Loucy (cell line): ENCODE measurements around the gene TBX6.

Experiments used
- H2AFZ ChIP-seq: fragments of 200-600 bp; sonication (generic); 2 replicates; pipeline ENCODE4 v1.6.0; 2016; ENCODE audit warnings: antibody characterized with exemption, mild to moderate bottlenecking, low read length, moderate library complexity
- H3F3A ChIP-seq: fragments of 200-600 bp; 2 replicates; pipeline ENCODE4 v1.6.0; 2016; ENCODE audit warnings: antibody characterized with exemption, low read depth, mild to moderate bottlenecking
- H3K27me3 ChIP-seq: fragments of 200-600 bp; sonication (generic); 2 replicates; pipeline ENCODE4 v1.6.1; 2014; ENCODE audit warnings: low read length, mild to moderate bottlenecking; ENCODE audit not compliant: insufficient read depth, poor library complexity, severe bottlenecking
- H3K36me3 ChIP-seq: fragments of 200-600 bp; sonication (generic); 2 replicates; pipeline ENCODE4 v1.6.1; 2016; ENCODE audit warnings: low read length; ENCODE audit not compliant: insufficient read depth
- H3K4me1 ChIP-seq: fragments of 200-600 bp; sonication (generic); 2 replicates; pipeline ENCODE4 v1.5.1; 2014; ENCODE audit warnings: low read length, mild to moderate bottlenecking; ENCODE audit not compliant: insufficient read depth, poor library complexity, severe bottlenecking
- H3K4me2 ChIP-seq: fragments of 200-600 bp; sonication (generic); 2 replicates; pipeline ENCODE4 v1.6.0; 2014; ENCODE audit warnings: antibody characterized with exemption, low read length, low read depth, mild to moderate bottlenecking; ENCODE audit not compliant: poor library complexity, severe bottlenecking
- H3K4me3 ChIP-seq: fragments of 200-600 bp; sonication (generic); 2 replicates; pipeline ENCODE4 v1.5.1; 2014; ENCODE audit warnings: low read length, mild to moderate bottlenecking, mixed read lengths; ENCODE audit not compliant: poor library complexity, severe bottlenecking
- H3K79me2 ChIP-seq: fragments of 200-600 bp; sonication (generic); 2 replicates; pipeline ENCODE4 v1.6.1; 2014; ENCODE audit warnings: low read length; ENCODE audit not compliant: insufficient read depth
- H3K9ac ChIP-seq: fragments of 200-600 bp; sonication (generic); 2 replicates; pipeline ENCODE4 v1.6.0; 2014; ENCODE audit warnings: mild to moderate bottlenecking, low read depth, low read length, moderate library complexity; ENCODE audit not compliant: poor library complexity, severe bottlenecking
- H3K9me2 ChIP-seq: fragments of 200-600 bp; sonication (generic); replicated peaks from 2 replicates; pipeline ENCODE4 v1.6.1; 2016; ENCODE audit warnings: low read depth, low read length, mixed read lengths
- H3K9me3 ChIP-seq: fragments of 200-600 bp; sonication (generic); 2 replicates; pipeline ENCODE4 v1.6.1; 2014; ENCODE audit warnings: mild to moderate bottlenecking, antibody characterized with exemption, low read length, low read depth; ENCODE audit not compliant: insufficient read depth
- H4K20me1 ChIP-seq: fragments of 200-600 bp; sonication (generic); 2 replicates; pipeline ENCODE4 v1.6.0; 2014; ENCODE audit warnings: antibody characterized with exemption, low read length, mild to moderate bottlenecking; ENCODE audit not compliant: insufficient read depth, poor library complexity, severe bottlenecking
- EZH2phosphoT487 ChIP-seq: fragments of 200-600 bp; IDR thresholded peaks from 2 replicates; pipeline ENCODE4 v1.6.1; 2018; ENCODE audit warnings: antibody characterized with exemption, mild to moderate bottlenecking, moderate library complexity, borderline replicate concordance
- TF ChIP-seq, protein P1 (sequence below): fragments of 200-600 bp; sonication (generic); conservative IDR thresholded peaks from 2 replicates; pipeline ENCODE4 v1.5.1; 2014; ENCODE audit warnings: mild to moderate bottlenecking, antibody characterized with exemption, low read length

TBX6 gene

DNA sequence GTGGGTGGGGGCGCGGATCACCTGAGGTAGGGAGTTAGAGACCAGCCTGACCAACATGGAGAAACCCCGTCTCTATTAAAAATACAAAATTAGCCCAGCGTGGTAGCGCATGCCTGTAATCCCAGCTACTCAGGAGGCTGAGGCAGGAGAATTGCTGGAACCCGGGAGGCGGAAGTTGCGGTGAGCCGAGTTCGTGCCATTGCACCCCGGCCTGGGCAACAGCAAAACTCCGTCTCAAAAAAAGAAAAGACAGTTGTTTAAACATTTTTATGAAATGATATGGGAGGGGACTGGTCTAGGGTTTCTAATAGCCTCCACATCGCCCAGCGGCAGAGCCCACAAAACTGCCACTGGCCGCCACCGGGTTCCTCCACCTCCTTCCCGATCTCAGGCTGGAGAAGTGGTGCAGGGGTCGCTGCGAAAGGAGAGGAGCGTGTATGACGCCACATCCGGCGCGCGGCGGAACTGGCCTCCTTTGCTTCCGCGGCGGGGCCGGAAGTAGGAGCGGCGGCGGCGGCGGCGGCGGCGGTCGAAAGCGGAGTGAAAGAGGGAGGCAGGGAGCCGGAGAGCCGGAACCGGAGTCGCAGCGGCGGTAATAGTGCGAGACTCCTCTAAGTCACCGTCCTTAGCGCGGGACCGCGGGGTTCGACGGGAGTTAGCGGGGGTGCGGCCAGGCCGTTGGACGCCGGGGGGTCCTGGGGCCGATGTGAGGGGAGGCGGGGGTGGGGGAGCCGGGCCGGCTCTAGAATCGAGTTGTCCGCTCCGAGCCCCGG lies 16.0 kb downstream of the TBX6 start, which contains the start of gene PPP4C:
TSS of gene PPP4C (plus strand) at position 492 of the 773 bp plus-strand sequence. CDS start 384 bp downstream, outside the sequence.
- peaks cover 38% of the 10 kb centered on the region for H4K20me1 ChIP-seq
- no peaks in the 10 kb centered on the region for H3K9me3 ChIP-seq
- H3K4me3 ChIP-seq = peak within 1 kb of the TSS; percentile 99
- peaks cover 28% of the 10 kb centered on the region; the same call in 1 of the 2 replicates for H3K36me3 ChIP-seq
- peak within 1 kb of the TSS; percentile 58 for H2AFZ ChIP-seq
- H3K4me1 ChIP-seq = peaks cover 28% of the 10 kb centered on the region
- no peaks in the 10 kb centered on the region for H3K9me2 ChIP-seq
- peaks cover 74% of the 10 kb centered on the region for H3K79me2 ChIP-seq
- no peak for TF ChIP-seq EZH2phosphoT487
- TF ChIP-seq, protein P1, sequence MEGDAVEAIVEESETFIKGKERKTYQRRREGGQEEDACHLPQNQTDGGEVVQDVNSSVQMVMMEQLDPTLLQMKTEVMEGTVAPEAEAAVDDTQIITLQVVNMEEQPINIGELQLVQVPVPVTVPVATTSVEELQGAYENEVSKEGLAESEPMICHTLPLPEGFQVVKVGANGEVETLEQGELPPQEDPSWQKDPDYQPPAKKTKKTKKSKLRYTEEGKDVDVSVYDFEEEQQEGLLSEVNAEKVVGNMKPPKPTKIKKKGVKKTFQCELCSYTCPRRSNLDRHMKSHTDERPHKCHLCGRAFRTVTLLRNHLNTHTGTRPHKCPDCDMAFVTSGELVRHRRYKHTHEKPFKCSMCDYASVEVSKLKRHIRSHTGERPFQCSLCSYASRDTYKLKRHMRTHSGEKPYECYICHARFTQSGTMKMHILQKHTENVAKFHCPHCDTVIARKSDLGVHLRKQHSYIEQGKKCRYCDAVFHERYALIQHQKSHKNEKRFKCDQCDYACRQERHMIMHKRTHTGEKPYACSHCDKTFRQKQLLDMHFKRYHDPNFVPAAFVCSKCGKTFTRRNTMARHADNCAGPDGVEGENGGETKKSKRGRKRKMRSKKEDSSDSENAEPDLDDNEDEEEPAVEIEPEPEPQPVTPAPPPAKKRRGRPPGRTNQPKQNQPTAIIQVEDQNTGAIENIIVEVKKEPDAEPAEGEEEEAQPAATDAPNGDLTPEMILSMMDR = no peak
- H3F3A ChIP-seq = peaks cover 6% of the 10 kb centered on the region; the same call in 1 of the 2 replicates
- H3K4me2 ChIP-seq = peak within 1 kb of the TSS; percentile 97
- peaks cover 5% of the 10 kb centered on the region for H3K27me3 ChIP-seq
- peak within 1 kb of the TSS; percentile 95 for H3K9ac ChIP-seq

DNA sequence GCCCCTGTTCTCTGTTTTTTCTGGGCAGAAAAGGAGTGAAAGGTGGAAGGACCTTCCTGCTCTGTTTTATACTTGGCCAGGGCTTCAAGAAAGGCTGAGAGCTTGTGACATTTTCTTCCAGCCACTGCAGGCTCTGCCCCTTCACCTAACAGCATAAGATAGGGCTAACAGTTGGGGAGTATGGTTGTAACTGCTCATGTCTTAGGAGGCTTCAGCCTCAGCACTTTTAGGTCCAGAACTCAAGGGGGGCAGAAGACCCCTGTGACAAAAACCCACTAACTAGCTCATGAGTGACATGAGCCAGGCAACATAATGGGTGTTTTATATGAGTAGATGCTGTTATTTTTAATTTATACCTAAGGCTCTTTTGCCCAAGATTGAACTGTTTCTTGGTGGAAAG lies 21.2 kb downstream of the TBX6 start:
- no peak overlapping the region for H3K4me3 ChIP-seq
- TF ChIP-seq, protein P1 = no peak
- TF ChIP-seq EZH2phosphoT487 = no peak

DNA sequence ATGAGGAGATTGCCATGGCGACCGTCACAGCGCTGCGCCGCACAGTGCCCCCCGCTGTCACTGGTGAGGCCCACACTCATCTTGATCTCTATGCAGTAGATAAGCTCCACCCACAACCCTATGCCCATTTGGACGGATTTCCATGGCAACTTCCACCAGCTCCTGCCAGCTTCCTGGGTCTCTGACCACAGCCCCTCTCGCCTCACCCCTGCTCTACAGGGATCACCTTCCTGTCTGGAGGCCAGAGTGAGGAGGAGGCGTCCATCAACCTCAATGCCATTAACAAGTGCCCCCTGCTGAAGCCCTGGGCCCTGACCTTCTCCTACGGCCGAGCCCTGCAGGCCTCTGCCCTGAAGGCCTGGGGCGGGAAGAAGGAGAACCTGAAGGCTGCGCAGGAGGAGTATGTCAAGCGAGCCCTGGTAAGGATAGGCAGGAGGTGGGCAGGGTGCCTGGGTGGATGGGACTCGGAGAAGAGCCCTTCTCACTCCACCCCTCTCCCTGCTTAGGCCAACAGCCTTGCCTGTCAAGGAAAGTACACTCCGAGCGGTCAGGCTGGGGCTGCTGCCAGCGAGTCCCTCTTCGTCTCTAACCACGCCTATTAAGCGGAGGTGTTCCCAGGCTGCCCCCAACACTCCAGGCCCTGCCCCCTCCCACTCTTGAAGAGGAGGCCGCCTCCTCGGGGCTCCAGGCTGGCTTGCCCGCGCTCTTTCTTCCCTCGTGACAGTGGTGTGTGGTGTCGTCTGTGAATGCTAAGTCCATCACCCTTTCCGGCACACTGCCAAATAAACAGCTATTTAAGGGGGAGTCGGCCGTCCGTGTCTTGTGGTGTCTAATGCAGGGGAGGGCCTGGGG lies 21.9 kb downstream of the TBX6 start:
- H3K4me3 ChIP-seq = no peak overlapping the region
- no peaks in the 10 kb centered on the region for H3K9me2 ChIP-seq
- peaks cover 27% of the 10 kb centered on the region for H3K4me1 ChIP-seq
- no peak overlapping the region for H2AFZ ChIP-seq
- peak overlapping the region; percentile 45 for H3K4me2 ChIP-seq
- H3K9ac ChIP-seq = no peak overlapping the region
- peaks cover 65% of the 10 kb centered on the region for H3K36me3 ChIP-seq
- H3K79me2 ChIP-seq = peaks cover 69% of the 10 kb centered on the region
- TF ChIP-seq, protein P1 = no peak
- no peak for TF ChIP-seq EZH2phosphoT487
- H4K20me1 ChIP-seq = peaks cover 59% of the 10 kb centered on the region
- no peaks in the 10 kb centered on the region for H3K9me3 ChIP-seq
- H3F3A ChIP-seq = peaks cover 2% of the 10 kb centered on the region; the same call in 1 of the 2 replicates
- H3K27me3 ChIP-seq = no peaks in the 10 kb centered on the region

More for the DNA sequence above, 21.2 kb downstream of the TBX6 start:
- no peak overlapping the region for H2AFZ ChIP-seq
- peak overlapping the region; percentile 45 for H3K4me2 ChIP-seq
- H3K9ac ChIP-seq = no peak overlapping the region
- H3K4me1 ChIP-seq = peaks cover 33% of the 10 kb centered on the region
- peaks cover 74% of the 10 kb centered on the region for H3K79me2 ChIP-seq
- H4K20me1 ChIP-seq = peaks cover 59% of the 10 kb centered on the region
- no peaks in the 10 kb centered on the region for H3K27me3 ChIP-seq
- peaks cover 6% of the 10 kb centered on the region; the same call in 1 of the 2 replicates for H3F3A ChIP-seq
- H3K9me2 ChIP-seq = no peaks in the 10 kb centered on the region
- H3K9me3 ChIP-seq = no peaks in the 10 kb centered on the region
- peaks cover 65% of the 10 kb centered on the region for H3K36me3 ChIP-seq
